ENCODE measurements around the gene FXYD5. TPM values are rescaled to one million over a fixed set of nuclear protein-coding genes. Genes with fewer than 3 reads are reported as not detected.

Gene FXYD5
- total RNA-seq, 2 experiments from 2014 or later: 286 to 292 TPM

GRCh38 chr19:35199481-35199880 lies 44.9 kb downstream of the FXYD5 start:
- POLR2A ChIA-PET: no interaction called here

GRCh38 chr19:35202722-35203688 lies 48.5 kb downstream of the FXYD5 start:
- ChIA-PET CTCF (interaction anchor here (0.6 to 1.3 kb wide), 2 partner anchors 9 to 140 kb away, joined by 3 read pairs; no protein-coding TSS in a partner anchor), POLR2A (no interaction called here)

More at GRCh38 chr19:35199481-35199880, 44.9 kb downstream of the FXYD5 start:
- CTCF ChIA-PET: interaction anchor here (1.7 kb wide), 1 partner anchor 16 kb away, joined by 5 read pairs; no protein-coding TSS in a partner anchor

GRCh38 chr19:35204799-35205732 lies 50.5 kb downstream of the FXYD5 start:
- POLR2A ChIA-PET: interaction anchor here (0.6 kb wide), 1 partner anchor 23 kb away, joined by 4 read pairs; no protein-coding TSS in a partner anchor
- CTCF ChIA-PET: no interaction called here

- ChIA-PET POLR2A (interaction anchor here (0.6 kb wide), 1 partner anchor 62 kb away, joined by 4 read pairs; no protein-coding TSS in a partner anchor), CTCF (interaction anchor here (1.4 to 1.8 kb wide), 2 partner anchors 52 to 64 kb away, joined by 3 to 9 read pairs; no protein-coding TSS in a partner anchor)
Observed at GRCh38 chr19:35205733-35206323, 51.3 kb downstream of the FXYD5 start.

GRCh38 chr19:35206379-35206778 lies 51.8 kb downstream of the FXYD5 start:
- CTCF ChIA-PET: interaction anchor here (1.4 to 1.8 kb wide), 2 partner anchors 53 to 64 kb away, joined by 3 to 9 read pairs; no protein-coding TSS in a partner anchor
- POLR2A ChIA-PET: no interaction called here

- ChIA-PET POLR2A (interaction anchor here (1.1 kb wide), 1 partner anchor 65 kb away, joined by 3 read pairs; no protein-coding TSS in a partner anchor), CTCF (interaction anchor here (1.4 to 1.8 kb wide), 3 partner anchors 53 to 65 kb away, joined by 3 to 9 read pairs (median 3); partner anchors contain the start of gene FXYD7)
Observed at GRCh38 chr19:35206855-35207254, 52.3 kb downstream of the FXYD5 start.

- ChIA-PET POLR2A (interaction anchor here (0.5 to 1.1 kb wide), 2 partner anchors 61 to 66 kb away, joined by 3 read pairs; no protein-coding TSS in a partner anchor), CTCF (interaction anchor here (1.5 to 1.8 kb wide), 2 partner anchors 64 to 66 kb away, joined by 3 to 9 read pairs; partner anchors contain the start of gene FXYD7)
Observed at GRCh38 chr19:35207391-35207871, 52.9 kb downstream of the FXYD5 start.

GRCh38 chr19:35208121-35208520 lies 53.6 kb downstream of the FXYD5 start:
- ChIA-PET CTCF (interaction anchor here (1.5 kb wide), 1 partner anchor 65 kb away, joined by 3 read pairs; the partner anchor contains the start of gene FXYD7), POLR2A (interaction anchor here (1.1 kb wide), 1 partner anchor 66 kb away, joined by 3 read pairs; no protein-coding TSS in a partner anchor)

GRCh38 chr19:35209646-35210045 lies 55.1 kb downstream of the FXYD5 start:
- POLR2A ChIA-PET: no interaction called here

GRCh38 chr19:35211545-35212230 lies 57.2 kb downstream of the FXYD5 start:
- POLR2A ChIA-PET: interaction anchor here (0.6 to 1.1 kb wide), 4 partner anchors 26 to 84 kb away, joined by 4 to 7 read pairs (median 4); no protein-coding TSS in a partner anchor

More at GRCh38 chr19:35209646-35210045, 55.1 kb downstream of the FXYD5 start:
- CTCF ChIA-PET: no interaction called here

GRCh38 chr19:35212241-35212640 lies 57.7 kb downstream of the FXYD5 start:
- CTCF ChIA-PET: interaction anchor here (0.8 to 0.9 kb wide), 2 partner anchors 9 to 23 kb away, joined by 3 read pairs; no protein-coding TSS in a partner anchor

More at GRCh38 chr19:35211545-35212230, 57.2 kb downstream of the FXYD5 start:
- CTCF ChIA-PET: interaction anchor here (0.6 to 0.9 kb wide), 4 partner anchors 8 to 126 kb away, joined by 3 read pairs; no protein-coding TSS in a partner anchor

GRCh38 chr19:35213663-35214632 lies 59.4 kb downstream of the FXYD5 start:
- CTCF ChIA-PET: interaction anchor here (0.5 to 1.4 kb wide), 4 partner anchors 23 to 242 kb away, joined by 3 to 5 read pairs (median 3); no protein-coding TSS in a partner anchor
- POLR2A ChIA-PET: interaction anchor here (1.2 kb wide), 1 partner anchor 26 kb away, joined by 3 read pairs; no protein-coding TSS in a partner anchor

More at GRCh38 chr19:35212241-35212640, 57.7 kb downstream of the FXYD5 start:
- POLR2A ChIA-PET: interaction anchor here (0.6 to 0.7 kb wide), 2 partner anchors 25 to 55 kb away, joined by 4 read pairs; no protein-coding TSS in a partner anchor

- CTCF ChIA-PET: interaction anchor here (0.8 to 1.8 kb wide), 3 partner anchors 16 to 71 kb away, joined by 3 to 5 read pairs (median 3); no protein-coding TSS in a partner anchor
- POLR2A ChIA-PET: no interaction called here
Observed at GRCh38 chr19:35214766-35215422, 60.4 kb downstream of the FXYD5 start.

GRCh38 chr19:35216016-35216832 lies 61.7 kb downstream of the FXYD5 start:
- ChIA-PET POLR2A (no interaction called here), CTCF (interaction anchor here (1.8 kb wide), 1 partner anchor 17 kb away, joined by 5 read pairs; no protein-coding TSS in a partner anchor)
